ENCODE data around the gene C4orf17.
"Not testable (repeated sequence)": the region's sequence is repeated elsewhere in the genome, so short reads cannot be mapped to it uniquely, and the experiment has no call there.

C4orf17 gene

DNA sequence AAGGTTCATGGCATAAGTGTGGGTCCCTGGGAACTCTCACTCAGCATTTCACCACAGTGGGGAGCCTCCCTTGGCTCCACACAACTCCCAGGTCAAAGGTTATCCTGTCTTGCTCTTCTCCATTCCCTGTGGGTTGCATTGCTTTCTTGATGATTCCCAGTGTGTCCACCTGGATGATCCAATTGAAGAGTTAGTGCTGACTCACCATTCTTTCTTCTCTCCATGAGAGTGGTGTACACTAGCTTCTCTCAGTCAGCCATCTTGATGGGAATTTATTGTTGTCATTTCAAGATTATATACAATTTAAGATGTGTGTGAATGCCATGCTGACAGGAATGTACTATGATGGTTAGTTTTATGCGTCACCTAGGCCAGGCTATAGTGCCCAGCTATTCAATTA is 25.6 kb upstream of the C4orf17 start:
- no peak for DNase-seq
- Histone ChIP-seq H3K4me1 (ENCODE audit: control insufficient read depth, insufficient read depth, low read length, poor library complexity, severe bottlenecking) (no peaks in the 10 kb centered on the region), H3K27ac (ENCODE audit: insufficient read depth, low read length, poor library complexity, severe bottlenecking) (no peak overlapping the region), H3K36me3 (ENCODE audit: control insufficient read depth, insufficient read depth, low read length) (no peaks in the 10 kb centered on the region), H3K27me3 (replicated peaks; ENCODE audit: control insufficient read depth, insufficient read depth, low read length, poor library complexity, severe bottlenecking) (no peaks in the 10 kb centered on the region), H3K9me3 (ENCODE audit: control insufficient read depth, low read length) (peaks cover 13% of the 10 kb centered on the region), H3K4me3 (ENCODE audit: insufficient read depth, low read depth, low read length, poor library complexity, severe bottlenecking) (no peak overlapping the region)

DNA sequence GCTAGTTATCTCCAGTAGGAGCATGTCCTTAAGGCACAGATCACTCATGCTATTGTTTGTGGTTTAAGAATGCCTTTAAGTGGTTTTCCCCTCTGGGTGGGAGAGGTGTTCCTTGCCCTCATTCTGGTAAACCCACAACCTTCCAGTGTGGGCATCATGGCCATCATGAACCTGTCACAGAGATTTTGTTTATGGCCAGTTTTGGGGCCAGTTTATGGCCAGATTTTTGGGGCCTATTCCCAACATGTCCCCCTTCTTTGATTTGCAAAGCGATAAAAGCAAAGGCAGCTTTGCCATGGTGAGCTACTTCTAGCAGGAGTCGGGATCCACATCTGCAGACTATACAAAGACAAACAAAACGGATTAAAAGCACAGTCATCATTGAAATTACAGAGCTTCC is 24.2 kb upstream of the C4orf17 start:
- H3K36me3 ChIP-seq (ENCODE audit: control insufficient read depth, insufficient read depth, low read length); H3K27me3 ChIP-seq (replicated peaks; ENCODE audit: control insufficient read depth, insufficient read depth, low read length, poor library complexity, severe bottlenecking); H3K27ac ChIP-seq (ENCODE audit: insufficient read depth, low read length, poor library complexity, severe bottlenecking); DNase-seq; H3K4me1 ChIP-seq (ENCODE audit: control insufficient read depth, insufficient read depth, low read length, poor library complexity, severe bottlenecking); H3K4me3 ChIP-seq (ENCODE audit: insufficient read depth, low read depth, low read length, poor library complexity, severe bottlenecking): not testable (repeated sequence)
- peaks cover 13% of the 10 kb centered on the region for H3K9me3 ChIP-seq (ENCODE audit: control insufficient read depth, low read length)

DNA sequence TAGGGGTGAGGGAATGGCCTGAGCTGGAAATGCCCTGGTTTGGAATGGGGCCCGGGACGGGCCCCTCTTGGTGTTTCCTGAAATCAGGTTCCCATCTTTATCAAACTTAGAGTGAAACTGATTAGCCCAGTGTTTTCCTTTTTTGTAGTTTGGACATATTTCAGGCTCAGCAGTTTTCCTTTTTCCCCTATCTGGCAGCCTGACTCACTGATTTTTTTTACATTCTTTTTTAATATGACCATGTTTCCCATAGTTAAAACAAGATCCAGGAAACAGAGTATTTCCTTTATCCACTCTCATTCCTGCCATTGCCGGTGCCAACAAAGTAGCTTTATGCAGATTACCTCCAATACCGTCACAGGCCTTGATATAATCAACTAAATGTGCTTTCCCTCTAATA is 20.5 kb upstream of the C4orf17 start:
- DNase-seq = no peak
- H3K27ac ChIP-seq (ENCODE audit: insufficient read depth, low read length, poor library complexity, severe bottlenecking) = no peak overlapping the region
- no peaks in the 10 kb centered on the region for H3K27me3 ChIP-seq (replicated peaks; ENCODE audit: control insufficient read depth, insufficient read depth, low read length, poor library complexity, severe bottlenecking)
- no peaks in the 10 kb centered on the region for H3K36me3 ChIP-seq (ENCODE audit: control insufficient read depth, insufficient read depth, low read length)
- no peak overlapping the region for H3K4me3 ChIP-seq (ENCODE audit: insufficient read depth, low read depth, low read length, poor library complexity, severe bottlenecking)
- H3K4me1 ChIP-seq (ENCODE audit: control insufficient read depth, insufficient read depth, low read length, poor library complexity, severe bottlenecking) = no peaks in the 10 kb centered on the region
- peaks cover 13% of the 10 kb centered on the region for H3K9me3 ChIP-seq (ENCODE audit: control insufficient read depth, low read length)

DNA sequence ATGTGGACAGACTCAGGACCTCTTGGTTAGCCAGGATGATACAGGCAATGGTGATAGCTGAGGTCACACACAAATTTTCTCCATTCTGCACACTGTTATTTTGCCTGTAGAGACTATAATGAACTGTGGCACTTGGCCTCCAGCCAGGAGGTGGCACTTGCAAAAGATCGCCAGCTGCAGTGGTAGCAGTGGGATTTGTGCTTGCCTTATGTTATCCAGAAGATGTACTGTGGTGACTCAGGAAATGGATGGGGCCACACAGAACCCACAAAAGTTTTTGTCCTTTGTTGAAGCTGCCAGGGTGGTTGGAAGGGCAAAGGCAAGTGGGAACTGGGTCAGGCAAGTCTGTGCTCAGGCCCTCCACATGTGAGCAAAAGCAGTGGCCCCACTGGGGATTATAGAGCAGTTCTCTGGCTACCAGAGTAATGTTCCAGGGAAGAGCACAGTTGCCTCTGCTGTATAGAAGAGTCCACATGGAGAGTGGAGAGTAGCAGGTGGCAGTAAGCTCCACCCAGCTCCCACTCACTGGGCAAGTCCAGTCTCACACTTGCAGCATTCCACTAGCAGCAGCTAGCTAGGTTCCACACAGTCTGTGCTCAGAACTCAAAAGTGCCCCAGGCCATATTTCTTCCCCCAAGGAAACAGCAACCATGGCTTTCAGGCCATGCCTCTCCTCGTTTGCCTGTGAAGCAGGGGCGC is 5.9 kb upstream of the C4orf17 start:
- H3K27ac ChIP-seq (ENCODE audit: insufficient read depth, low read length, poor library complexity, severe bottlenecking) = no peak overlapping the region
- DNase-seq = no peak
- no peaks in the 10 kb centered on the region for H3K36me3 ChIP-seq (ENCODE audit: control insufficient read depth, insufficient read depth, low read length)
- no peak overlapping the region for H3K4me3 ChIP-seq (ENCODE audit: insufficient read depth, low read depth, low read length, poor library complexity, severe bottlenecking)
- H3K4me1 ChIP-seq (ENCODE audit: control insufficient read depth, insufficient read depth, low read length, poor library complexity, severe bottlenecking) = peaks cover 11% of the 10 kb centered on the region
- H3K27me3 ChIP-seq (replicated peaks; ENCODE audit: control insufficient read depth, insufficient read depth, low read length, poor library complexity, severe bottlenecking) = no peaks in the 10 kb centered on the region
- no peaks in the 10 kb centered on the region for H3K9me3 ChIP-seq (ENCODE audit: control insufficient read depth, low read length)

DNA sequence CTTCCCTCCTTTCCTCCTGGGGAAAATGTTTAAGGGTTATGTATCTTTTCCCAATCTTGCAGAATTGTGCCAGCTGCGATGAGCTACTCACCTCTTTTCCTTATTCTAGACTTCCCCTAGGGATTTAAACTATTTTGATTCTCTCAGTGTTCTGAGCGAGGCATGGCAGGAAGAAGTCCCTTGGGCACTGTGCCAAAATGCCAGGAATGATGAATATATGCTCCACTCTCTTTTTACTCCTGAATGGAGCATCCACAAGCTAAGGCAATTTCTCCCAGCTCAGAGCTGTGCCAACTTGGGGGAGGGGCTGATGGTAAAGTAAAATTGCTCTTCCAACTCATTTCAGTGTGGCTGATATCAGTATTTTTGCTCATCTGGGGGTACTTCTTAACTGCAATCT is 4.0 kb upstream of the C4orf17 start:
- no peaks in the 10 kb centered on the region for H3K36me3 ChIP-seq (ENCODE audit: control insufficient read depth, insufficient read depth, low read length)
- no peak for DNase-seq
- H3K4me1 ChIP-seq (ENCODE audit: control insufficient read depth, insufficient read depth, low read length, poor library complexity, severe bottlenecking) = peaks cover 11% of the 10 kb centered on the region
- no peaks in the 10 kb centered on the region for H3K27me3 ChIP-seq (replicated peaks; ENCODE audit: control insufficient read depth, insufficient read depth, low read length, poor library complexity, severe bottlenecking)
- H3K4me3 ChIP-seq (ENCODE audit: insufficient read depth, low read depth, low read length, poor library complexity, severe bottlenecking) = no peak overlapping the region
- H3K27ac ChIP-seq (ENCODE audit: insufficient read depth, low read length, poor library complexity, severe bottlenecking) = no peak overlapping the region
- no peaks in the 10 kb centered on the region for H3K9me3 ChIP-seq (ENCODE audit: control insufficient read depth, low read length)

DNA sequence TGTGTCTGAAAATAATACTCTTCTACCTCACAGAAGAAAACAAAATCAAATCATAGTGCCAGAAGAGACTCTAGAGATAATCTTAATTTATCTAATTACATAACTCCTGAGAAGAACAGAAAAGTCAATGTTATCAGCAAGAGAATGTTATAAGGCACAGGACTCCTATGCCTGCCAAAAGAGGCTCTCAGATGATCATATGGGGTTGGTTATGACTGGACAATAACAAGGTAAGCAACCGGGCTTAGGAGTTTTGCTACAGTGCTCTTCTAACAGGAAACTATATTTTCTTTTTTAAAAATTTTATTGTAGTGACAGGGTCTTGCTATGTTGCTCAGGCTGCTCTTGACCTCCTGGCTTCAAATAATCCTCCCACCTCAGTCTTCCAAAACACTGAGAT is 3.5 kb upstream of the C4orf17 start:
- Histone ChIP-seq H3K27ac (ENCODE audit: insufficient read depth, low read length, poor library complexity, severe bottlenecking) (no peak overlapping the region), H3K4me1 (ENCODE audit: control insufficient read depth, insufficient read depth, low read length, poor library complexity, severe bottlenecking) (peaks cover 11% of the 10 kb centered on the region)

DNA sequence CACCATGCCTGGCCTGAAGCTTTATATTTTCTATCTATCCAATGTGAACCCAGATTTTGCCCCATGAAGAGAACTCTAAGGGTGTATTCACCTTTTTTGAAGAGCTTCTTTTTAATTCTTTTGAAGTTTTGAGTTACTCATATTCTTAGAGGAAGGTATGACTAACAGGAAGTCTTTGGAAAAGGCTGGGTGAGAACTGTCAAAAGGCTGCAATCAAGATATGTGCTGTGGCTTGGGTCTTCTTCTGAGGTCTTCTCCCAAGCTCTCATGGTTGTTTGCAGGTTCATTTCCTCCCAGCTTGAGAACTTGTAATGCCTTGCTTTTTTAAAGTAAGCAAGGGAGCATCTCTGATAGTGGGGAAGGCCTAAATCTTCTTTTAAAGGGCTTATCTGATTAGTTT is 3.1 kb upstream of the C4orf17 start:
- Histone ChIP-seq H3K4me1 (ENCODE audit: control insufficient read depth, insufficient read depth, low read length, poor library complexity, severe bottlenecking) (peaks cover 11% of the 10 kb centered on the region), H3K27ac (ENCODE audit: insufficient read depth, low read length, poor library complexity, severe bottlenecking) (no peak overlapping the region), H3K36me3 (ENCODE audit: control insufficient read depth, insufficient read depth, low read length) (no peaks in the 10 kb centered on the region), H3K27me3 (replicated peaks; ENCODE audit: control insufficient read depth, insufficient read depth, low read length, poor library complexity, severe bottlenecking) (no peaks in the 10 kb centered on the region), H3K9me3 (ENCODE audit: control insufficient read depth, low read length) (no peaks in the 10 kb centered on the region), H3K4me3 (ENCODE audit: insufficient read depth, low read depth, low read length, poor library complexity, severe bottlenecking) (no peak overlapping the region)
- no peak for DNase-seq

More for the DNA sequence above, 3.5 kb upstream of the C4orf17 start:
- H3K9me3 ChIP-seq (ENCODE audit: control insufficient read depth, low read length) = no peaks in the 10 kb centered on the region
- no peak for DNase-seq
- H3K36me3 ChIP-seq (ENCODE audit: control insufficient read depth, insufficient read depth, low read length) = no peaks in the 10 kb centered on the region
- H3K27me3 ChIP-seq (replicated peaks; ENCODE audit: control insufficient read depth, insufficient read depth, low read length, poor library complexity, severe bottlenecking) = no peaks in the 10 kb centered on the region
- no peak overlapping the region for H3K4me3 ChIP-seq (ENCODE audit: insufficient read depth, low read depth, low read length, poor library complexity, severe bottlenecking)

DNA sequence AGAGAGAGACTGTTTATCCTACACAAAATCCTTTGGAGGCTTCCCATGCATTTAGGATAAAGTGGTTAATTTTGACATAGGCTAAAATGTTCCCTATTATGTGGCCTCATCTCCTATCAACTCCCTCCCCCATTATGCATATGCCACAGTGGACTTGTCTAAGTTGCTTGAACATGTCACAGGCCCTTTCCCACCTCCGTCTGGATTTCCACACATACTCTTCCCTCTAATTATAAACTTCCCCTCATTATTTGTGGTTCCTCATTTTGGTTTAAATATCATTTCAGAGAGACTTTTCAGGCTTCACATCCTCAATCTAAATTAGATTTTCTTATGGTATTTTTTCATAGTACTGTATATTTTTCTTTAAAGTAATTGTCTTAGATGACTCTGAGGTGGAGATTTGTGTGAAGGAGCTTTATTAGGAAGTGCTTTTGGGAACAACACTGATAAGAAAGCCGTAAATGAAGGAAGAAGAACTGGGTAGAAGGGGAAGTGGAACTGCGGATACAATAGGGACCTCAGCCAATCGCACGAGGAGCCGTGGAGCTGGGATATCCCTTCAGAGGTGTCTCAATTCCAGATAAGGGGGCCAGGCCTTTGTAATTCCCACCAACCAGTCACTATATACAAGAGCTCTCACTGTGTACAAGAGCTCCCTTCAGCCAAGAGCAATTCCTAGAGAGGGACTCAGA is 7.9 kb downstream of the C4orf17 start:
- DNase-seq = no peak
- Histone ChIP-seq H3K4me3 (ENCODE audit: insufficient read depth, low read depth, low read length, poor library complexity, severe bottlenecking) (no peak overlapping the region), H3K27me3 (replicated peaks; ENCODE audit: control insufficient read depth, insufficient read depth, low read length, poor library complexity, severe bottlenecking) (no peaks in the 10 kb centered on the region), H3K36me3 (ENCODE audit: control insufficient read depth, insufficient read depth, low read length) (no peaks in the 10 kb centered on the region), H3K9me3 (ENCODE audit: control insufficient read depth, low read length) (no peaks in the 10 kb centered on the region), H3K4me1 (ENCODE audit: control insufficient read depth, insufficient read depth, low read length, poor library complexity, severe bottlenecking) (no peaks in the 10 kb centered on the region), H3K27ac (ENCODE audit: insufficient read depth, low read length, poor library complexity, severe bottlenecking) (no peak overlapping the region)

DNA sequence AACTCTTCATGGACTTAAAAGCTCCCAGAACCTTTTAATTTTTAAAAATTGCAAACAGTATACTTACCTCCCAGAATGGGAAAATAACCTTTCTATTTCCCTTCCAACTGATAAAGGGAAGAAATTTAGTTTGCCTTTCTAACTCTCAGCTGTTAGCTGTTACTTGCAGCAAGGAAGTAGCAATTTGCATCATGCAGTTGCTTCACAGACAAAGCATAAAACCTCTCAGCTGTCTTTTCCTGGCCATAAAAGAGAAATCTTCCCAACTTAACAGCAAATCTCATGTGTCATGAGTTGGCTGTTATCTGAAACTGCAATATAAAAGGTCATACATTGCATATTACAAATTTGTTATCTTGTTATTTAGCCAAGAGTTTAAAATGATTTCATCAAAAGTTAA is 18.4 kb downstream of the C4orf17 start:
- Histone ChIP-seq H3K4me3 (ENCODE audit: insufficient read depth, low read depth, low read length, poor library complexity, severe bottlenecking) (no peak overlapping the region), H3K9me3 (ENCODE audit: control insufficient read depth, low read length) (no peaks in the 10 kb centered on the region), H3K36me3 (ENCODE audit: control insufficient read depth, insufficient read depth, low read length) (no peaks in the 10 kb centered on the region), H3K27ac (ENCODE audit: insufficient read depth, low read length, poor library complexity, severe bottlenecking) (no peak overlapping the region), H3K4me1 (ENCODE audit: control insufficient read depth, insufficient read depth, low read length, poor library complexity, severe bottlenecking) (no peaks in the 10 kb centered on the region), H3K27me3 (replicated peaks; ENCODE audit: control insufficient read depth, insufficient read depth, low read length, poor library complexity, severe bottlenecking) (no peaks in the 10 kb centered on the region)
- DNase-seq = no peak

DNA sequence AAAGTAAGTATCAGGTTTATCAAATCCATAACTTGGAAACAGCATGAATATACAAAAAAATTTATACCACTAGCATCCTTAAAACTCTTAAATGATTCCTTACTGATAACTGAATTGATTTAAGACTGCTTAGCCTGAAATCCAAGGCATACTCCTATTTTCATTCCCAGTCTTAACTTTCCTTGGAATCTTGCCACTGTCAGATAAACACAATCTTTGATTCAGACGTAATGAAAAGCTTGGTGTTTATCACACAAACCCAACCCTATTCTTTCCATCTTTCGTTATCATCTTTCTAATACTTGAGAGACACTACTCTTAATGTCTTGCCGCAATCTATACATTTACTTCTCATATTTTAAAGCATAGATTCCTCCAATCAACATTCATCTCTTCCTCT is 19.1 kb downstream of the C4orf17 start:
- DNase-seq = no peak
- Histone ChIP-seq H3K27ac (ENCODE audit: insufficient read depth, low read length, poor library complexity, severe bottlenecking) (no peak overlapping the region), H3K27me3 (replicated peaks; ENCODE audit: control insufficient read depth, insufficient read depth, low read length, poor library complexity, severe bottlenecking) (no peaks in the 10 kb centered on the region), H3K9me3 (ENCODE audit: control insufficient read depth, low read length) (no peaks in the 10 kb centered on the region), H3K4me1 (ENCODE audit: control insufficient read depth, insufficient read depth, low read length, poor library complexity, severe bottlenecking) (no peaks in the 10 kb centered on the region), H3K36me3 (ENCODE audit: control insufficient read depth, insufficient read depth, low read length) (no peaks in the 10 kb centered on the region), H3K4me3 (ENCODE audit: insufficient read depth, low read depth, low read length, poor library complexity, severe bottlenecking) (no peak overlapping the region)

Data from effector memory CD4-positive, alpha-beta T cell (primary cell).